ENCODE data around the gene ST6GALNAC3.

ST6GALNAC3 gene

DNA sequence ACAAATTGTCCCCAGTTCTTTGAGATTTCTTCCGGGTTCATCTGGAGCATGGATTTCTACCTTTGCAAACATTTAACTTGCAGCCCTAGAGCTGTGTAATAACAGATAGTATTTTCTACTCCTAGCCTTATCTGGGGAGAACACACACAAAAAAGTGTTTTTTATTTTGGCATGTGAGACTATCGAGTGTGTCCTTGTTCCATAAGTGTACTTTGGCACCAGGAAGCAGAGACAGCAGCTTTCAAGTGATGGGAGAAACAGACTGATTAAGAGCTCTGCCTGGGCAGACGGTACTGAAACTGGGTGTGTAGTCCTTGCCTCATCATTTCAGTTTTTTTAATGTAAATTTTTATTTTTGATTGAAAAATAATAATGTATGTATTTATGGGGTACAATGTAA is 297.4 kb downstream of the ST6GALNAC3 start:
- no peak for FAIRE-seq

DNA sequence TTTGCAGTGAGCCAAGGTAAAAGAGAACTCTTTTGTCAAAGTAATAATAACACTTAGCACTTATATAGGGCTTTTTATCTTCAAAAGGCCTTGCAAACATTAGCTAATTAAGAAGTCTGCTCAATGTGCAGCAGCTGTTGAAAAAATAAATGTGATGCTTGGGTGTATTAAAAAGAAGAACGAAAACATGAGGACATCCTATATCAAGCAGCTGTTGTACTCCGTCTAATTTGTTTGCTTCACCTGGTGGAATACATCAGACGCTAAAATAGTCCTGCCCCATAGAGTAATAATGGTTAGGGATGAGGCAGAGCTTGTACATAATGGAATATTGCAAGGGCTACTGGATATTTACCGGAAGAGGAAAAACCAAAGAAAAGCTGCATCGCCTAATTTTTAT is 299.5 kb downstream of the ST6GALNAC3 start:
- no peak for FAIRE-seq

DNA sequence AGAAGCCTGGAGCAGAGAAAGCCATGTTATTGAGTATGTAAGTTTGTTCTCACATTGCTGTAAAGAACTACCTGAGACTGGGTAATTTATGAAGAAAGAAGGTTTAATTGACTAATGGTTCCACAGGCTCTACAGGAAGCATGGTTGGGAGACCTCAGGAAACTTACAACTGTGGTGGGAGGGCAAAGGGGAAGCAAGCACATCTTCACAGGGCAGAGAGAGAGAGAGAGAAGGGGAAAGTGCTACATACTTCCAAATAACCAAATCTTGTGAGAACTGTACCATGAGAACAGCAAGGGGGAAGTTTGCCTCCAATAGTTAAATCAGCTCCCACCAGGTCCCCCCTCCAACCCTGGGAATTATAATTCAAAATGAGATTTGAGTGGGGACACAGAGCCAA is 302.7 kb downstream of the ST6GALNAC3 start:
- no peak for FAIRE-seq

DNA sequence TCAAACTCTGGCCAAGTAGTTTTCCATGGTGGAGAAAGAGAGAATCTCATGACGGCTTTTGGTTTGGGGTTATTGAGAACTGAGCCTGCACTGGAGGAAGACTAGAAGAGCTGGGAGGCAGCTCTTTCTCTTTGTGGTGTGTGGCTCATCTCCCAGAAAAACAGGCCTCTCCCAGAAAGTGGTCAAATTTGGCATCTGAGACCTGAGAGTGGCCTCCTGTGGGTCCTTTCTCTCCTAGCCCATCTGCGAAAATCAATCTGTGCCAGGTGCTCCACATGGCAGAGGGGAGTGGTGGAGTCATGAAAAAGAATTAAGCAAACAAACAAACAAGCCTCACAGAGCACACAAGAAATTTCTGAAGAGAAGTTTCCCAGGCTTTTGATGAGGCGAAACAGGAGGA is 305.0 kb downstream of the ST6GALNAC3 start:
- FAIRE-seq = no peak

DNA sequence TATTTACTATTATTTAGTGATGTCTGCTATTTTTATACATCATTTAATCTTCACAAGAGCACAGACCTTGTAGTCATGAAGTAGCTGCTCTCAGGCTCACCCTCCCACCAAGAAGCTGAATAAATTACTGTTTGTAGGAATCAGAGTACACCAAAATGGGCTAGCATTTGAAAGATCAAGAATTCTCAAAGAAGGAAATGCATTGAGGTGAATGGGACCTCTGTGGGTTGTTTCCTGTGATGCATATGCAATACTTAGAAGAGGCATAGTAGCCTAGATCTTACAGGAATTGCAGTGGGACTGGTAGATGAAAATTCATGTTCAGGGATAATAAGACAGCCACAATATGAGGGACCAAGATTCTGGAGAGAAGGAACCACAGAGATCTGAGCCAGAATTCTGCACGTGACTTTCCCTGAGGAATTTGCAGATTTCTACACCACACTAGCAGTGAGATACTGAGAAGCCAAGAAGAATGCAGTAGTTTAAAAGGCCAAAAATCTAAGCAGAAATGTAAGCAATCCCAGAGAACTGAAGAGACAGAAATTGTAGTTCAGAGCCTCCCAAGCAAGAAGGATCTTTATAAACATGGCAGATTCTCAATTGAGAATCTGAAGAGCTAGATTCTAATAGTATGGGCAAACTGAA is 307.0 kb downstream of the ST6GALNAC3 start:
- FAIRE-seq = no peak

DNA sequence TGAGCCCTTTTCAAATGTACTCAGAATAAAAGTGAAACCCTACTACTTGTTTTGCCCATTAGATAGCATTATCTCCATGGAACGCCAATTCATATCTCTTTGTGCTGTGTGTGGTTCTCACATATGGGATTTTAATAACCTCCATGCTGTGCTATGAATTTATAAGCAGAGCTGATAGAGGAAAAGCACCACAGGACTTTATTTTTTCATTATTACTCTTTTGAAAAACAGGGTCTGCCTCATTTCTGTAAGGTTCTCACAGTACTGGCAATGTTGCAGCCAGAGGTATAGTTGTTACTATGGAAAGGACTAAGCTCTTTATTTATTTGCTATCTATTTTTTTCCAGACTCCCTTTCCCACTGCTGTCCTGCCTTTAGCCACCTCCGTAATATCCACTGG is 313.7 kb downstream of the ST6GALNAC3 start:
- no peak for FAIRE-seq

DNA sequence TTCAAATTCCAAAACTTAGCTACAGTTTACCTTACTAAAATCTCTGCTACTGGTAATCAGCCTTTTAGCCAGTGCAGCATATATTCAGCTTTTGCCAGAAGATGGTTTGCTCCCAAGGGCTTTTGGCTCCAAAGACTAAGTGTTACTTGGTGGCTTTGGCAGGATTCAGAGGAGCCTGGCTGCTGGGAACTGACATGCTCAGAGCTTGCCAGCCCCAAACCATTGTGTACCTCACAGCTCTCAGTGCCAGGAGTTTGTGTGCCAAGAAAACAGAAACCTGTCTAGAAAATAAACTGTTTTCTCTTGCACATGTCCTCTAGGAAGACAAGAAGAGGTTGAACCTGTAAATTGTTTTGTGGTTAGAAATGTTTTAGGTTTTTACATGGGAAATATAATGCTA is 315.9 kb downstream of the ST6GALNAC3 start:
- FAIRE-seq = no peak

DNA sequence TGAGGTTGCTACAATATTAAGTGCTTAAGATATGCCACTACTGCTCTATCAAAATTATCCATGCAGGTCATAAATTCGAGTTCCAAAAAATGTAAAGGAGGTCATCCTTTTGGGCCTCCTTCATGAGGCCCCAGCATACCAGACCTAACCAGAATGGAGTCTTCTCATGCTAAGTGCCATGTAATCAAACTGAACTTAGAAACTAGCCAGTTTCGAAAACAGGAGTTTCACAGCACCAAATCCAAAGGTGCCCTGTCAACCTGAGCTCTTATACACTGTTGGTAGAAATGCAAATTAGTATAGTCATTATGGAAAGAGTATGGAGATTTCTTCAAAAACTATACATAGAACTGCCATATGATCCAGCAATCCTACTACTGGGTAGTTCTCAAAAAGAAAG is 320.5 kb downstream of the ST6GALNAC3 start:
- no peak for FAIRE-seq

DNA sequence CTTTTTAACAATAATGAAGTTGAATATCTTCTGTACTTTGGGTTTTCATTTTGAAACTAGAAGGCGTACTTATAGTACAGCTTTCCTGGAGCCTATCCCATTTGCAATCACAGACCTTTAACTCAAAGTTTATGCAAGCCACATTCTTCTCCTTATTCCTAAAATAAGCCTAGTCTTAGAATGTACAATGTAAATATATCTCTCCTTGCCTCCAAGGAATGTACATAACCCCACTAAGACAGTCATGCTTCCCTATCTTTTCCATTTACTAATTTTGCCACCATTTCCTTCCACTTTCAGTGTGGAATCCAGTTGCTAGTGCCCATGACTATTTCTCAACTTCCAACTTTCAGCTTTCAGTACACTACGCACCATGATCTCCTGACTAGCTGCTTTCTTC is 327.6 kb downstream of the ST6GALNAC3 start:
- no peak for FAIRE-seq

DNA sequence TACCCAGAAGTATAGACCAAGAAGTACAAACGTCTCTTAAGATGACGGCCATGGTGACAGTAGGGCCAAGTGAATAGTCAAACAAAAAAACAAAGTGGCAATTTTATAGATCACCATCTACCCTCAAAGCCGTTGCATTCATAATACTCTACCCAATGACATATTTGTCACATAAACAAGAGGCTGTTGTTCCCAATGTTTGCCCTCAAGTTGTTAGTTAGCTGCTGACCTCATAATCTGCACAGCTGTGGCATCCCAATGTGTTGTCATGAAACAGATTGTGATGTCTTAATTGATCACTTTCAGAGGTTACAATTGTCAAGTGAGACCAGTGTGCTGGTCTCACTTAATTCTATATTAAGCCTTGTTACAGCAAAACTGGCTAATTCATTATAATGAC is 333.8 kb downstream of the ST6GALNAC3 start:
- FAIRE-seq = no peak

DNA sequence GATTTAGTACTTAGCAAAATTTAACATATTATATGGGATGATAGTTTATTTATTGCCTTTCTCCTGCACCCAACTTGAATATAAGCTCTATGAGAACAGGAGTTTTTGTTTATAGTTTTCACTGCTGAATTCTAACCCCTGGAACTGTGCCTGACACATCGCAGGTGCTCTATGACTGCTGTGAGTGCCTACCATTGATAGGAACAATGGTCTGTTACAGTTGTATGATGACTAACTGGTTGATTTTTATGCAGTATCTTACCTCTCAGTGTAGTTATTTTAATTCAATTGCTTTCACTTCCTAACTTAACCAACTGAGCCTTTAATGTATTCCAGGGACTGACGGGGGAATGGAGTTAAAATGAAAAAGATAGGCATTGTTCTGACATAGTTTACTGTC is 336.0 kb downstream of the ST6GALNAC3 start:
- no peak for FAIRE-seq

DNA sequence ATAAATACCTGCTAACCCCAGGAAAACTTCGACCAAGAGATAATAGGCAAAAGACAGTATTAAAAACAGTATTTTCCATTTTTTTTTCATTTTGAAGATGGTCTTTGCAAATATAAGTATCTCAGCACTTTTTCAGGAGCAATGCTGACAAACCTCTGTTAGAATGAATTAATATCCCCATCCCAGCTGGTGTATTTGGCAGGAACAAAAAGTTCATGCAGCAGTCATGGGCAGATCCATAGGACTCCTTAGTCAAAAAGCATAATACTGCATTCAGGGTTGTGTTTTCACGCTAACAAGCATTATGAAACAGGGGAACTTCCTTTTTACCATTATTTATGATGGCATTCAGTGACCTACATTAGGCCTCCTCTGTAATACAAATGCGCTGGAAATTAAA is 344.0 kb downstream of the ST6GALNAC3 start:
- no peak for FAIRE-seq

DNA sequence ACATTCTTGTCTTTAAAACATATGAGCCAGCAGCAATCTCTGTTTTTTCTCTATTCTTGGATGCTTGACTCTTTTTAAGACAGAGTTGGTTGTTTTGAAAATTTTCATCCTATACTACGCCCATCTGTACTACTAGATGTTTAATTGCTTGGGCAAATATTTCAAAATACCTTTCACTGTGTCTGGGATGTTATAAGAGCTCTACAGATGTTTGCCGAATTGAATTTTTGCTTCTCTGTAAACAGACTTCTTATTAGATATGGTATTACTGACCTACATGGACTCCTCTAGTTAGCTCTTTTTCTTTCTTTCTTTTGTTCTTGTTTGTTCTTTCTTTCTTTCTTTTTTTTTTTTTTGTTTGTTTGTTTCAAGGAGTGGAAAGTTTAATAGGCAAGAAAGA is 345.1 kb downstream of the ST6GALNAC3 start:
- no peak for FAIRE-seq

DNA sequence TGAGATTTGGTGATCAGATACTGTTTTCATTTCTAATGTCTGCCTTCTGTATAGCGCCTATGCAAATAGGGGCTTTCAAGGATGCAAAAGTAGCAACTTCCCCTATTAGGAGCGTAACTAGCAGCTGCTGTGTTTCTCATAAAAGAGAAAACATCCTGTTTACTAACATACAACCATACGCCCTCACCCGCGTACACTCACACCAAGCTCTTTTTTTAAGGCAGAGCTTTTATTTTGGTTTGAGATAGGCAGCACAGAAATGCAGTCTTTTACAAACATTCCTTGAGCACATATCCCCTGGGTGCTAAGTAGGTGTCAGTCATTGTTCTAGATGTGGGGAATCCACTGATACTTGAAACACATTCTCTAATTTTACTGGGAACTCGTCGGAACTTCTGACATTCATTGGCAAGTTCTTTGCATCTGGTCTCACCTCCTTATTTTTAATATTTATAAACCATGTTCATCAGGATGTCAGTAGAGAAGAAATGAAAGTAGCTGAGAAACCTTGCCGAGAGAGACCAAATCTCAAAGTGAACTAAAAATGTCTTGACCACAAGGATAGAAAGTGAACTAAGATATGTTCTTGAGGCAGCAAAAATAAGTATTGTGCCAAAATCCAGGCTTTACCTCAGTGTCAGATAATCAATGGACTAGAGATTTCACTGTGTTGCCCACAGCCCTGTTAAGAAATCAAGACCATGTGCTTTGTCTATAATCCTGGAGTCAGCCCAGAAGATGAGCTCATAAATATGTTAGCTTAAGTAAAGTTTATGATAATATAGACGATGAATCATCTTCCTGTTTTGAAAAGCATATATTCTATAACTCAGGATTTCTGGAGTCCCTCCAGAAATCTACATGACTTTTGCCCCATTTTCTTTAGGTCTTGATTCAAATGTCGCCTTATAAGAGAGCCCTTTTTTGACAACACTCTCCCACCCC is 350.9 kb downstream of the ST6GALNAC3 start:
- no peak for FAIRE-seq

DNA sequence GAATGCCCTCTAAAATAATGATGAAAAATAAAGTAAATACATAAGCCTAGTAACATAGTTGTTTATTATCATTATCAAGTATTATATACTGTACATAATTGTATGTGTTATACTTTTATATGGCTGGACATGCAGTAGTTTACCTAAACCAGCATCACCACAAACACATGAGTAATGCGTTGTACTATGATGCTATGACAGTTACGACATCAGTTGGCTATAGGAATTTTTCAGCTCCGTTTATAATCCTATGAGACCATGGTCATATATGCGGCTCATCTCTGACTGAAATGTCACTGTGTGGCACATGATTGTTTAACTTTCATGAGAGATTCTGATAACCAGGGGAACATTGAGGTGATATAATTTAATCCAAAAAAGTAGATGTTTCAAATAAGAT is 352.1 kb downstream of the ST6GALNAC3 start:
- FAIRE-seq = no peak

DNA sequence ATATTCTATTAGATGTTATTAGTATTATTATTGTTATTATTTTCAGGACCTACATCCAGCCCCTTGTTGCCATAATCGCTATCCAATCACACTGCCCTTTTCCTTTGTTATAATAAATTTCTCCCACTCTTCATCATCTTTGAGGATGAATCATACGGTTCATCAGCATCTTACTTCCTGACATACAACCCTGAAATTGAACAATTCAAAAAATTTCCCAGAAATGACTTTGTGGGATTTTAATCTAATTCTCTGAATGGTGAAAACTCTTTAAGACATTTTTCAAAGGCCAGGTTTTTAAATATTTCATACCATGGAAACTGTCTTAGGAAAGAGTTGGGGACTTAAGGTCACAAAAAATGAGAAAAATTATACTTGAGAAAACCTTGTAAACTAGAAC is 353.5 kb downstream of the ST6GALNAC3 start:
- FAIRE-seq = no peak

DNA sequence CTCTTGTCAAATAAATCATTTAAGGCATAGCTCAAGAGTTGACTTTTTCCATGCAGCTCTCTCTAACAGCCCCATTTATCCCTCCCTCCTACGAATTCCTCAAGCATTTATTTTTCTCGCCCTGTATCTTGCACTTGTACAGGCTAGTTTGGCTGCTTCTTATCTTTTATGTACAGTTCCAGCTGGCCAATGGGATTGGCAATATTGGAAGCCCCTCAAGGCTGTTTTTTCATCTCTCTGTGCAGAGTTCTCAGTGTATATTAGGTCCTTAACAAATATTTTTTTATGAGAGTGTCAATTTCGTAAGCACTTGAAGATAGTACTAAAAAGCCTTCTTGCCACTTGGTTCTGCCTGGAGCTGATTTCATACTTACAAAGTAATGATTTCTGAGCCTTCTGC is 356.0 kb downstream of the ST6GALNAC3 start:
- FAIRE-seq = no peak

DNA sequence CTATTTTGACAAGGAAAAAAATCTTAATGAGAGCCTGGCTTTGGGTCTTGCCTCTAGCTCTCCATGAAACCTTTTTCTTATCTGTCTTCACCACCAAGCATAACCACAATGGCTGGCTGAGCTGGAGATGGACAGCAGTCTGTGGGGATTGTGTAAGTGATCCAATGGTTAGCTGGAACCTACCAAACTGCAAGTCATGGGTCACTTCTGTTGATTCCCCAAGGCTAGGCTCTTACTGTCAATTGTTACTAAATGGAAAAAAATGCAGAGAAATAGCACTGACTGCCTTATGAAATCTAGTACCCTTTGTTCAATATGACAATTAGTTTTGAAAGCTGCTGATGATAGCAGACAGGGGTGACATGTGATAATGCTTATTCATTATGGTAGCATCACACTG is 359.0 kb downstream of the ST6GALNAC3 start:
- FAIRE-seq = no peak

DNA sequence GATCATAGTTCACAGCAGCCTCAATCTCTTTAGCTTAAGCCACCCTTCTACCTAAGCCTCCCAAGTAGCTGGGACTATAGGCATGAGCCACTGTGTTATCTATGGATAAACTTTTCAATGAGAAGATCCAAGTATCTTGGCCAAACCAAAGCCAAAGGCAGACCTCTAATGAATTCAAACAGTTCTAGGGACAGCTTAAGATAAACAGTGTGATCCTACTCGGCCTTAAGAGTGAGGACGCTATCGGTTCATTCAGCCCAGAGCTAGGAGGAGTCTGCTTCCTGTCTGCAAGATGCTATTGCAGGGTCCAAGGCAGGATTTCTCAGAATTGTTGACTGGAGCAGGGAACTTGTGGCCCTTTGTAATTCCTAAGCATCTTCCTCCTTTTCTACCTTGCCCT is 368.7 kb downstream of the ST6GALNAC3 start:
- FAIRE-seq = no peak

DNA sequence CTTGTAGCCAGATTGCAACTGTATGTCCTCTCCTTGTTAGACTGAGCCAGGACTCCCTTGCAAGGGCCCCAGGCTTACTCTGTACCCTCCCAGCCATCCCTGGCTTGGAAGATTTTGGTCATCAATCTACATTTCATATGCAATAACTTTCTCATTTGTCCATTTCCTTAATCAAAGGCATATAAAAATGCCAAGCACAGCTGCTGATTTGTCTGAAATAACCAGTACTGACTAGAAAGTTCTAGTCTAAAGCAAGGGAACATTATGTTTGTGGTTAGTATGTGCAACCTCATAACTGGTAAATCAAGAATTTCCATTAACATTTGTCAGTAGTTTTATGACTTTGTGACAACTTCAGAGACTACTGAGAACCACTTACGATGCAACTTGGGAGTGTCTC is 370.2 kb downstream of the ST6GALNAC3 start:
- no peak for FAIRE-seq

DNA sequence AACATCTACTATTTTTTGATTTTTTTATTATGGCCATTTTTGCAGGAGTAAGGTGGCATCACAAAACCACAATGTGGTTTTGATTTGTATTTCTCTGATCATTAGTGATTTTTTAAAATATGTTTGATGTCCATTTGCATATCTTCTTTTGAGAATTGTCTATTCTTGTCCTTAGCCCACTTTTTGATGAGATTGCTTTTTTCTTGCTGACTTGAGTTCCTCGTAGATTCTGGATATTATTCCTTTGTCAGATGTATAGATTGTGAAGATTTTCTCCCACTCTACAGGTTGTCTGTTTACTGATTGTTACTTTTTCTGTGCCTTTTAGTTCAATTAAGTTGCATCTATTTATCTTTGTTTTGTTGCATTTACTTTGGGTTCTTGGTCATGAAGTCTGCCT is 375.7 kb downstream of the ST6GALNAC3 start:
- no peak for FAIRE-seq

DNA sequence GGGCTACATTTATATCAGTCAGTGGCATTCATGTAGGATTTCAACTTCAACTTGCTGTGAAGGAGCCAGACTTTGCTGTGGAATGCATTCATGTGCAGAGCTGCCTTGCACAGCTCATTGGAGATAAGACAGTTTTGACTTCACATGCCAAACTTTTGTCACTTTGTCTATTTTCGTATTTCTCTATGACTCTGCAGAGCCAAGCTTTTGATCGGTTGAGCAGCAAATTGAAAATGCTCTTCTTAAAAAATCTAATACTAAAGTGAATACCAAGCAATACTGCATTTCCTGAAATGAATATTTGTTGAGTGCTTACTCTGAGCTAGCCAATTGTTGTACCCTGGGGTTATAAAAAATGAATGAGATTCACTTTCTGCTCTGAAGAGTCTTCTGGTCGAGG is 388.7 kb downstream of the ST6GALNAC3 start:
- no peak for FAIRE-seq

DNA sequence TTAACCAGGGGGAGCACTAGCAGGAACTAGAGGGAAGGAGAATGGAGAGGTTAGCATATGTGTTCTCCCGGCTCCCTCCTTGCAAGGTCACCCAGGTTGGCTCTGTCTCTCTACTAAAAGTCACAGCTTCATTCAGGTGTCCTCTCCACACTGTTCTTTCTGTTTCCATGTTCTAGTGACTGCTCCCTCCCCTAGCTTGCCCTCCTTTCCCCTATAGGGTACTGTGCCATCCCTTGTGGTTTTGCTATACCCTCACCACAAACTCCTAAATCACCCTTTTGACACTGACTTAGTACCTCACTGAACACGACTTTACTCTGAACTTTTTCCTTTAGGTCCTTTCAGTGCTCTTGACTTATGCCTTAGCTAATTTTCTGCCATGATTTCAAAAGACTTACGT is 389.3 kb downstream of the ST6GALNAC3 start:
- FAIRE-seq = no peak

DNA sequence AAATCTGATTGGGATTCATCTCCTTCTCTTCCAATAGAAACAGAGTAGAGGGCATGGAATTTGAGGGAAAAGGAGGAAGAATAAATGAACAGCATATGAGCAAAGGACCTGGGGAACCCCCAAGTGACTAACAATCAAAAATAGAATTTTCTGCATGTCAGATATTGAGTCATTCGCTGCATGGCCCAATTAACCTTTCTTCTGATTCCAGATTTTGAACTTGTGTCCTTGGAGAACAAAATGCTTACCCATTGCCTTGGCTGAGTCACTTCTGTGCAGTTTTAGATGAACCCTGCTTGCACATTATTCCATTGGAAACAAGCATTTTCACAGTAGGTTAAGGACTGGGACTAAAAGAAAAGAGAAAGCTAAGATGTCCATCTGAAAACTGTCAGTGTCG is 390.5 kb downstream of the ST6GALNAC3 start:
- no peak for FAIRE-seq

Measured in colon (tissue), 2 donors.